8988T (cell line): ENCODE measurements around the gene HDAC4.

Source experiments
- DNase-seq: peaks from one replicate; pipeline ENCODE4 v3.0.0; 2011

HDAC4 gene

GRCh38 chr2:239029958-239030357 lies 370.9 kb downstream of the HDAC4 start:
- no peak for DNase-seq

- no peak for DNase-seq
Measured at GRCh38 chr2:239028253-239028619, 372.6 kb downstream of the HDAC4 start.

- DNase-seq, result no peak
Measured at GRCh38 chr2:239027391-239028252, 373.2 kb downstream of the HDAC4 start.

DNA sequence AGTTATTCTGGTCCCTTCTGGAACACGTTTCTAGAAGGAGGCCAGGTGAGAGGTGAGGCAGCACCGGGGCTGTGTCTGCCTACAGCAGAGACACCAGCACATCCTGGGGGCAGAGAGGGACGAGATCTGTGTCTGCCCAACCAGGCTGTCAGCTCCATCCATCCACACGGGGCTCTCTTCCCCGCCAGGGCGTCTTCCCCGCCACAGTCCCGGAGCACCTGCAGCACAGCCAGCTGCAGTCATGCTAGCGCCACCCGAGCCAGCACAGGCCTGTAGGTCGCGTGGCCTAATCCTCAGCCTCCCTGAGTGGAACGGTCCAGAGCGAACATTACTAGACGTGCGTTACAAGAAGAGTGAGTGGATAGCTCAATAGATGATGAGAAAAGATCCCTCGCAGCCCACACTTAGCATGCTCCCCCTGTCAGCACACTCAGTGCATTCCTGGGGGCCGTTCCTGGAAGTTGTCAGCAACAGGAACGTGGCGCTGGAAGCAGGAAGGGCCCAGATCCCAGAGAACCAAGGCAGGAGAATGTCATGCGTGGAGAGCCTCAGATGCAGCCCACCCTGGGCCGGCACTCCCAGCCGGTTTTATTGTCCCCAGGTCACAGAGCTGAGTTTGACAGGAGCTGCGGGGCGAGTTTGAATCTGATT lies 374.0 kb downstream of the HDAC4 start:
- DNase-seq, result no peak

DNA sequence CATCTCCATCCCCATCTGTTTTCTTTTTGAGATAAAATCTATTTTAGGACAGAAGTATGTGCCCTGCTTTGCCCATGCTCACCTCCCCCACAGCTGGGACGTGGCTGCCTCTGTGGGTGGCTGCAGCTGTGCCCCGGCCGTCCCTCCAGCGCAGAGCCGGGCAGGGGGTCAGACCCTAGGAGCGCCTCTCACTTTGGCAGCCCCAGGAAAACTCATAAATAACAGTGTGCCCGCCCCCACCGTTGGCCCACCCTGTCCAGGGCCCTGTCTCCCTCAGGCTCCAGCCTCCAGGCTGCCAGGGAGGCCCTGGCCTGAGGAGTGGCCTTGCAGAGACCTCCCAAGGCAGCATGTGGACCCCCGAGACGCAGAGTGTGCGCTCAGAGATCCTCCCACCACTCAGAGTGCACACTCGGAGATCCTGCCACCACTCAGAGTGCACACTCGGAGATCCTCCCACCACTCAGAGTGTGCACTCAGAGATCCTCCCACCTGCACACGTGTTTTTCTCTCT lies 374.8 kb downstream of the HDAC4 start:
- no peak for DNase-seq

DNA sequence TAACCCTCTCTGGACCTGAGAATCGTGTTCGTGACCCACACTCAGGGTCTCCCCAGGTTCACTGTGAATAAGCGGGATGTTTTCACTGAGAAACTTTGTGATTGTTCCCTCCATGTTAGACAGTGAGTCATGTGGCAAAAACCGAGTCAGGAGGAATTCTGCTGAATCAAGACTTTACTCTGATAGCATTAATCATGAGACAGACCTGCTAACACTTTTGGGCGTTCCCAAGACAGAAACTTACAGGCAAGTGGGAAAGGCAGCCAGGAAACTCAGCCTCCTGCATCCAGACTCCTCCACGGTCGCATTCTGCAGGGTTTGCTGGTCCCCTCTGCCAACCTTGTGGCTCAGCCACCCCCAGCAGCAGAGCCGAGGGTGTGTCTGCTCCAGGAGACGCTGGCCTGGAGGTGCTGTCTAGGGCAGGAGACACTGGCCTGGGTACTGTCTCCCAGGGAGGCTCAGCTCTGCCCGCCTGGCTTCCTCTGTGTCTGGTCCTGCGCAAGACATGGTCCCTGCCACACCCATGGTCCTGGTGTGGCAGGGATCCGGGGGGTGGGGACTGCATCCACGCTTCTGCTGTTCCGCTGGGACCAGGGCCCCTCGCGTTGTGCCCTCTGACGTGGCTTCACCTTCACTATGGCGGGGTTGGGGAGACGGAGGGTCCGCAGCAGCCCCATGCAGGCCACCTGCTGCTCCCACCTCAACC lies 375.6 kb downstream of the HDAC4 start:
- no peak for DNase-seq

- DNase-seq, result no peak
Measured at GRCh38 chr2:239024226-239024625, 376.6 kb downstream of the HDAC4 start.

GRCh38 chr2:239022437-239023260 lies 378.2 kb downstream of the HDAC4 start:
- DNase-seq, result no peak

DNA sequence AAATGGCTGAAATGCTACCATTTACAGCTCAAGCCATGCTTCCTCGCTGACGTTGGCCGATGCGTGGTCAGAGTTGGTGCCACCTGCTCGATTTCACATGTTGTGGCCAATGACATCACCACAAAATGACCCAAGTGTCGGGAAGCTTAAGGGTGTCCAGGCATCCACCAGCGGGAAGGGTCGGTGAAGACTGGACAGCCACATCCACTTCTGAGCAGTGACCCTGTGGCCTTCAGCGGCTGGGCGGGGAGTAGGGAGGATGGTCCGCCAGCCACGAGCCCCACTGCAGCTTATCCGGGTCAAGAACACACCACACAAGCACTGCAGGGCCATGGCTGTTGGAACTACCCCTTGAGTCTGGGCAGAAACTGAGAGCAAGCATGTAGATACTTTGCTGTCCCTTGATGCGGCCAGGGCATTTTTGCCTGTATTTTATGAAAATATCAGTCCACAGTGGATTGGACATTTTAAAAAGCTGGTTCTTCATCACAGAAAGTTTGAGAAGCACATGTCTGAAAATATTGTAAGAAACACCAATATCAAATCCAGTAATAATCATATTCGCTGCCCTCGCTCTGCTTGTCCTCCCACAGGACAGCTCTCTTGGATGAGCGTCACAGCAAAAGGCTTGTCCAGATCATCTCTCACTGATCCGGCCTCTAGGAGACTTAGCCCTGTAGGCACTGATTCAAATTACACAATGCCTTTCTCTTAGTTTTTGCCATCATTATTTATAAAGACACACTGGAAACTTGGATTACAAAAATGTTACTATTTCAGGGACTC lies 379.0 kb downstream of the HDAC4 start:
- no peak for DNase-seq

- no peak for DNase-seq
Measured at GRCh38 chr2:239021224-239021623, 379.6 kb downstream of the HDAC4 start.

- DNase-seq, result no peak
Measured at GRCh38 chr2:239020541-239021041, 380.2 kb downstream of the HDAC4 start.

DNA sequence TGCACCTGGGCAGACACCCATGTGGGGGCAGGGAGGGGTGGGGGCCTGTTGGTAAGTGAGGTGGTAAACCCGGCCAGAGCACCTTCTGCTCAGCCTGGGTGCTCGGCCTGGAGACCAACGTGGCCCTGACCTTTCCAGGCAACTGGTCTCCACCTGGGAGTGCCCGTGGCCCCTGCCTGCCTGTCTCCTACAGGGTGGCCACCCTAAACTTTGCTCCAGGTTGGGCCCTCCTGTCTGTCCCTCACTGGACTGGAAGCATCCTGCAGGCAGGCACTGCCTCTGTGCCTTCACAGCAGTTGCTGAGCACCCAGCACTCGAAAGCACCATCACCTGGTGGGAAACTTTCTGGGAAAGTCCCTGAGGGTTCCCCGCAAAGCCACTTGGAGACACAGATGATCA lies 381.6 kb downstream of the HDAC4 start:
- DNase-seq, result no peak

DNA sequence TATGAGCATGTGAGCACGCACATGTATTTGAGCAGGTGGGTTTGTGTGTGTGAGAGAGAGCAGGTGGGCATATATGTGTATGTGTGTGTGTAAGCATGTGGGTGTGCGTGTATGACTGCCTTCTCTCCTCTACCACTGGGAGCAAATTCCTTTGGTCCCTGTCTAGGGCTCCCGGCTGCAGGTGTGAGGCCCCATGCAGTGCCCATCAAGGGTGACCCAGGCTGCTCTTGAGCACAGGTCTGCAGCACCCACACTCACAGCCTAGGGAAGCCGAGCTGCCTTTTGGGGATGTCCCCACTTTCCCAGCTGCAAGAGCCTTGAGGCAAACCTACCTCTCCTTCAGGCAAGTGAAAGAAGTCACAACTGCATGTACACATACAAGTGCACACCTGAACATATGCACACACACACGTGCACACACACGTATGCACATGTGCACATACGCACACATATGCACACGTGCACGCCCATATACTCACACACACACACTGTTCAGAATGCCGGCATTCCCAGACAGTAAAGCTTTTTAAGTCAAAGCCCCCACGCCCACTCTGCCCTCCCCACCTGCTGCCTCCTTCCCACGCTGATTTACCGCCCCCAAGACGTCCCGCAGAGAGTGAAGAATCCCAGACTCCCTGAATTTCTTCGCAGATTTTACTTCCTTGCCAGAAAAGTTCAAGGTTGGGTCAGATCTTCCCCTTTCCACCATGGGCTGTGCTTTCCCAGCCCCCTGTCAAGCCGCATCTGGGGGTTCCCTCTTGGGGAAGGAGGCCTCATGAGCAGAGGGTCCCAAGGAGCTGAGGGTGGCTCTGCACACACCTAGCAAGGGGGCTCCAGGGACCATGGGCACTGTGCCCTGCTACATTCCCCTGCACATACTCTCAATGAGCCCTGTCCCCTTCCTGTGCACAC lies 382.3 kb downstream of the HDAC4 start:
- DNase-seq, result no peak

DNA sequence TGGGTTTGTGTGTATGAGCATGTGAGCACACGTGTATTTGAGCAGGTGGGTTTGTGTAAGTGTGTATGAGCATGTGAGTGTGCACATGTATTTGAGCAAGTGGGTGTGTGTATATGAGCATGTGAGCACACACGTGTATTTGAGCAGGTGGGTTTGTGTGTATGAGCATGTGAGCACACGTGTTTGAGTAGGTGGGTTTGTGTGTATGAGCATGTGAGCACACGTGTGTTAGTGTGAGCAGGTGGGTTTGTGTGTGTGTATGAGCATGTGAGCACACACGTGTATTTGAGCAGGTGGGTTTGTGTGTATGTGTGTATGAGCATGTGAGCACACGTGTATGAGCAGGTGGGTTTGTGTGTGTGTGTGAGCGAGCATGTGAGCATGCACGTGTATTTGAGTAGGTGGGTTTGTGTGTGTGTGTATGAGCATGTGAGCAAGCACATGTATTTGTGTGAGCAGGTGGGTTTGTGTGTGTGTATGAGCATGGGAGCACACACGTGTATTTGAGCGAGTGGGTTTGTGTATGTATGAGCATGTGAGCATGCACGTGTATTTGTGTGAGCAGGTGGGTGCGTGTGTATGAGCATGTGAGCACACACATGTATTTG lies 383.2 kb downstream of the HDAC4 start:
- no peak for DNase-seq

- DNase-seq, result no peak
Measured at GRCh38 chr2:239015901-239016675, 384.7 kb downstream of the HDAC4 start.

- DNase-seq, result no peak
Measured at GRCh38 chr2:239015218-239015900, 385.5 kb downstream of the HDAC4 start.

GRCh38 chr2:239014458-239015217 lies 386.2 kb downstream of the HDAC4 start:
- no peak for DNase-seq

DNA sequence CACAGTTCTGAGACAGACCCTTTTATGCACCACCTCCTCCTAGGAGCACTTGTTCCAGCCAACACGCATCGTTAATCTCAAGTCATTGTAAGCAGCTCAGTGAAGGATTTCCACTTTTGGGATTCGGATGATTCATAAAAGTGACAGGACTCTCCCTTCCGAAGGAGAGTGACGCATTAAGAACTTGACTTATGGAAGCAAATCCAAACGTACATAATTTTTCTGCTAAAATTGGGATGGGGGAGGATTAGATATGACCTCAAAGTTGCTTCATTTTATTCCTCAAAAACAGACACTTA lies 387.2 kb downstream of the HDAC4 start:
- no peak for DNase-seq
